GM19193 (cell line): ENCODE measurements around the gene MLX.

Experiments
- POLR2A ChIP-seq: IDR thresholded peaks from 4 replicates; pipeline ENCODE4 v1.6.1; 2011; ENCODE audit not compliant: insufficient read depth, insufficient read length; ENCODE audit errors: extremely low read depth

Gene MLX

GRCh38 chr17:42579794-42580551, 13.1 kb downstream of the MLX start:
- TF ChIP-seq POLR2A, result no peak

- no peak for TF ChIP-seq POLR2A
These were observed 14.9 kb downstream of the MLX start for GRCh38 chr17:42581744-42582270.

- no peak for TF ChIP-seq POLR2A
These were observed 18.0 kb downstream of the MLX start for GRCh38 chr17:42584880-42585279.

DNA sequence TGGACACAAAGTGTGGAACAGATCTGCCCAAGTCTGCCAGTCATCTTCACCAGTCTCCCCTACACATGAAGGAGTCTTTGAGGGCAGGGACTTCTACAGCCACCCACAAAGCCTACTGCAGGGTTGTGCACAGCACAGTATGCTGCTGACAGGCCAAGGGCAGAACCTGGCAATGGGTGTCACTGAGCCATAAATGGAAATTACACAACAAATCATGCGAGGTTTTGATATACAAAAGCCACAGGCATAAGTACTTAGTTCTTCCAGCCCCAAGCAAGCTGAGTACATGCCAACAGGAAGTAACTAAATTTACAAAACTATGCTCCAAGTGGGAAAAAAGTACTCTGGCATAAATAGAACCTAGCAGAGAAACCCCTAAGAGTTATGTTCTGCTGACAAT, 18.5 kb downstream of the MLX start:
- TF ChIP-seq POLR2A, result no peak

DNA sequence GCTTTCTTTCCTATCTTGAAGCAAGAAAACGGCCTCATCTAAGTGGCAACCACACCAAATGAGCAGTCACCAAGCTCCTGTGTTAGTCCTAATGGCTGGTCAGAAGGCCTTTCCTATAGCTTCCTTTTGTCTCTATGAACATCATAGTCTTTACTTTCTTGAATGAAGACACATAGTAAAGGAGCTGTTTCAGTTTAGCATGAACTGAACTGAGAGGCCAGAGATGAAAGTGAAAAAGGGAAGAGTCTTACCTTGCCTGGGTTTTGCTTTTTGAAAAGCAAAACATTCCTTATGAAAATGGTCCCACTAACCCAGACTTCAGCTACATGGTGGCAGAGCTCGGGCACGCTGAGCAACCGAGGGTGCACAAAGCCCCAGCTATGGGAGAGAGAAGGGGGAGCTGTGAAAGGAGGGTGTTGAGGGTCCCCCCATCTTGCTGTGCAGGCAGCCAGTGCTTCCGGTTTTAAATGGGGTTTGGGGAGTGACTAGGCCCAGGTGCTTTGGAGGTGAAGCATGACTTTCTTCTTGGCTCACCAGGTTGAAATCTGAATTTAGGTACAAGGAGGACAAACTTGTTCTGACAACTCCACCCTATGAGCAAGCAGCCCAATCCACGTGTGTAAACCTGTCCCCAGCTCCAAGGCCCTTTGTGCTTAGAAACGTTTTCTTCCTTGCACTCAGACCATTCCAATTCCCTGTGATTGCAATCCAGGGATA, 19.8 kb downstream of the MLX start:
- TF ChIP-seq POLR2A, result no peak

- no peak for TF ChIP-seq POLR2A
These were observed 24.0 kb downstream of the MLX start for GRCh38 chr17:42590886-42591285.

DNA sequence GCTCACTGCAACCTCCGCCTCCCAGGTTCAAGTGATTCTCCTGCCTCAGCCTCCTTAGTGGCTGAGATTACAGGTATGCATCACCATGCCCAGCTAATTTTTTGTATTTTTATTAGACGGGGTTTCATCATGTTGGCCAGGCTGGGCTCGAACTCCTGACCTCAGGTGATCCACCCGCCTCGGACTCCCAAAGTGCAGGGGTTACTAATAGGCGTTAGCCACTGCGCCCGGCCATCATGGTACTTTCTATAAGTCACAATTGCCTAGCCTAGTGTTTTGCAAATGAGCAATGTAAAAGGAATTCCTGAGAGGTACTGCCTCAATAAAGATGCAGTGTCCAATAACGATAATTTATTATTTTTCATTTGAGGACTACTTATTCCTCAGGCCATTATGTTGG, 24.5 kb downstream of the MLX start:
- no peak for TF ChIP-seq POLR2A

DNA sequence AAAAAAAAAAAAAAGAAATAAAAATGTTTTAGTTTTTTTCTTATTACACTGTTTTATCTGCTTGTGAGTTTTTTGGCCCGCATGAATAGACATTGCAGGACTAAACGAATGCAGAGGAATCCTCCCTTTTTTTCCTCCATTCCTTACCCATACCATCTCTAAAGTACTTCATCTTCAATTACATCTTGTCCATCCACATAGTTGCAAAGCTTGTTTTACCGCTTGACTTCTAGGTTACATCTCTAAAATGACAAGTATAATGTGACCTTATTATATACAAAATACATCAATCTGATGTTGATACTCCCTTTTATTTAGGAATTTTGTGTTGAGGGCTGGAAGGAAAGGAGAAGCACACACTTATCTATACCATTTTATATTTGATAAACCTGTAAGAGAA, 29.5 kb downstream of the MLX start:
- TF ChIP-seq POLR2A, result no peak

GRCh38 chr17:42598905-42599304, 32.0 kb downstream of the MLX start:
- no peak for TF ChIP-seq POLR2A

- TF ChIP-seq POLR2A, result no peak
These were observed 36.4 kb downstream of the MLX start for GRCh38 chr17:42603318-42603717.

GRCh38 chr17:42607769-42608168, 40.9 kb downstream of the MLX start:
- no peak for TF ChIP-seq POLR2A

DNA sequence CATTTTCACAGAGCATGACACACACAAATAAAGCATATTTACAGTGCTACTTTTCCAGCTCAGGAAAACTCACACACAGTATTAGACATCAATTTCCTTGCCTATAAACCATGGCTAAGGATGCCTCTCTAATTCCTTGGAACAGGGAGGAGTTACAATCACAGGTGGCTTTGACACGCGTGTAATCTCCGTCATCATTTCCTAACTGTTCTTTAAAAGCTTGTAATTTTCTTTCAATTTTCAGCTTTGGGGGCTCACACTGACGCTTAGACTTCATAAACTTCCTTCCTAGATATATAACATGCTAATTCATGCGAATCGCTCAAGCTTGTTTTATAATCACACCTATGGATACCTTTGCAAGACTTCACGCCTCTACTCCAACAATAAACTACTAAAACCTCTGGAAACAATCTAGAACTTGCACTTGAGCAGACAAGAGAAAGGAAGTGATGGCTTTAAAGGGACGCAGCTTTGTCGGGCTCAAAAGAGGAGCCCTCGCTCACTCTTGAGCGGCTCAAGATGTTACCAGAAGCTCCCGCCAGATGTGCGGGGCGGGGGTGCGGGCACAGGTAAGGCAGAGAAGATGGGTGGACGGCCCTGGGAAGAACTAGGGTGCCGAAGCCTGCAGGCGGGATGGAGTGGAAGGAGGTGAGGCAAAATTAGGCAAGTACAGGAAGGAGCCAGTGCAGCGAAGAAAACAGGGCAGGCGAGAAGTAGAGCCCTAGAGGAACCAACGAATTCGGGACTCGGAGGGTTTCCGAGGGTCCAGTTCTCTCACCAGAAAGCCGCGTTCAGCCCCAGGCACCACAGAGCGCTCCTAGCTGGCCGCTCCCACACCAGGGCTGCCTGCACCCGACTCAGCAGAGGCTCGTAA, 41.6 kb downstream of the MLX start:
- TF ChIP-seq POLR2A, result no peak

- peak; percentile 89 for TF ChIP-seq POLR2A
These were observed 42.4 kb downstream of the MLX start, which contains the start of the genes RETREG3 and TUBG1 for GRCh38 chr17:42609182-42609813. TSS of gene RETREG3 (minus strand) at chr17:42609374. CDS start at chr17:42609324, 50 bp downstream. TSS of gene TUBG1 (plus strand) at chr17:42609683. CDS start at chr17:42609738, 55 bp downstream.

GRCh38 chr17:42612013-42612412, 45.1 kb downstream of the MLX start:
- no peak for TF ChIP-seq POLR2A
